Measurements from ENCODE around the gene MICALL1. TPM values are rescaled to one million over a fixed set of nuclear protein-coding genes. Genes with fewer than 3 reads are reported as not detected.

MICALL1 gene
- total and polyA plus RNA-seq, 2 of the 13 experiments (the other 11 are each of a cell fraction or from before 2014, with no cell fraction given): 7.6 to 10.6 TPM

- TF ChIP-seq, protein P1, sequence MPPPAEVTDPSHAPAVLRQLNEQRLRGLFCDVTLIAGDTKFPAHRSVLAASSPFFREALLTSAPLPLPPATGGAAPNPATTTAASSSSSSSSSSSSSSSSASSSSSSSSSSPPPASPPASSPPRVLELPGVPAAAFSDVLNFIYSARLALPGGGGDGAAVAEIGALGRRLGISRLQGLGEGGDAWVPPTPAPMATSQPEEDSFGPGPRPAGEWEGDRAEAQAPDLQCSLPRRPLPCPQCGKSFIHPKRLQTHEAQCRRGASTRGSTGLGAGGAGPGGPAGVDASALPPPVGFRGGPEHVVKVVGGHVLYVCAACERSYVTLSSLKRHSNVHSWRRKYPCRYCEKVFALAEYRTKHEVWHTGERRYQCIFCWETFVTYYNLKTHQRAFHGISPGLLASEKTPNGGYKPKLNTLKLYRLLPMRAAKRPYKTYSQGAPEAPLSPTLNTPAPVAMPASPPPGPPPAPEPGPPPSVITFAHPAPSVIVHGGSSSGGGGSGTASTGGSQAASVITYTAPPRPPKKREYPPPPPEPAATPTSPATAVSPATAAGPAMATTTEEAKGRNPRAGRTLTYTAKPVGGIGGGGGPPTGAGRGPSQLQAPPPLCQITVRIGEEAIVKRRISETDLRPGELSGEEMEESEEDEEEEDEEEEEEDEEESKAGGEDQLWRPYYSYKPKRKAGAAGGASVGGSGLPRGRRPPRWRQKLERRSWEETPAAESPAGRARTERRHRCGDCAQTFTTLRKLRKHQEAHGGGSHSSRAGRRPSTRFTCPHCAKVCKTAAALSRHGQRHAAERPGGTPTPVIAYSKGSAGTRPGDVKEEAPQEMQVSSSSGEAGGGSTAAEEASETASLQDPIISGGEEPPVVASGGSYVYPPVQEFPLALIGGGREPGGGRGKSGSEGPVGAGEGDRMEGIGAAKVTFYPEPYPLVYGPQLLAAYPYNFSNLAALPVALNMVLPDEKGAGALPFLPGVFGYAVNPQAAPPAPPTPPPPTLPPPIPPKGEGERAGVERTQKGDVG (CRISPR knock-in tag; IDR thresholded peaks at IDR 0.05; ENCODE audit: borderline replicate concordance): no peak
- TF ChIP-seq ZNF350 (CRISPR knock-in tag; IDR thresholded peaks at IDR 0.05; ENCODE audit: borderline replicate concordance, low read depth): no peak
- no peak for TF ChIP-seq ZNF317 (CRISPR knock-in tag; IDR thresholded peaks at IDR 0.05)
- TF ChIP-seq ARNT2 (CRISPR knock-in tag; IDR thresholded peaks at IDR 0.05; ENCODE audit: low read depth): 0 out of 2 replicates have a peak, but pooled peaks have one; percentile 38
- TF ChIP-seq JUNB (CRISPR knock-in tag; IDR thresholded peaks at IDR 0.05; ENCODE audit: borderline replicate concordance): no peak
- TF ChIP-seq ZBTB2 (CRISPR knock-in tag; IDR thresholded peaks at IDR 0.05; ENCODE audit: low read depth): no peak
- TF ChIP-seq SMARCC2 (IDR thresholded peaks at IDR 0.05): no peak
- no peak for TF ChIP-seq KLF15 (CRISPR knock-in tag; IDR thresholded peaks at IDR 0.05; ENCODE audit: borderline replicate concordance)
- TF ChIP-seq ZNF138 (CRISPR knock-in tag; IDR thresholded peaks at IDR 0.05; ENCODE audit: low read depth): no peak
- no peak for TF ChIP-seq DZIP1 (CRISPR knock-in tag; IDR thresholded peaks at IDR 0.05)
- TF ChIP-seq IRX3 (CRISPR knock-in tag; IDR thresholded peaks at IDR 0.05; ENCODE audit: borderline replicate concordance, low read depth): no peak
- TF ChIP-seq ZNF512B (CRISPR knock-in tag; IDR thresholded peaks at IDR 0.05; ENCODE audit: borderline replicate concordance): no peak
- no peak for TF ChIP-seq ZFP36L2 (CRISPR knock-in tag; IDR thresholded peaks at IDR 0.05)
- TF ChIP-seq, protein P2, sequence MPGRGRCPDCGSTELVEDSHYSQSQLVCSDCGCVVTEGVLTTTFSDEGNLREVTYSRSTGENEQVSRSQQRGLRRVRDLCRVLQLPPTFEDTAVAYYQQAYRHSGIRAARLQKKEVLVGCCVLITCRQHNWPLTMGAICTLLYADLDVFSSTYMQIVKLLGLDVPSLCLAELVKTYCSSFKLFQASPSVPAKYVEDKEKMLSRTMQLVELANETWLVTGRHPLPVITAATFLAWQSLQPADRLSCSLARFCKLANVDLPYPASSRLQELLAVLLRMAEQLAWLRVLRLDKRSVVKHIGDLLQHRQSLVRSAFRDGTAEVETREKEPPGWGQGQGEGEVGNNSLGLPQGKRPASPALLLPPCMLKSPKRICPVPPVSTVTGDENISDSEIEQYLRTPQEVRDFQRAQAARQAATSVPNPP (CRISPR knock-in tag; IDR thresholded peaks at IDR 0.05): no peak
- no peak for TF ChIP-seq NR1H2 (CRISPR knock-in tag; IDR thresholded peaks at IDR 0.05; ENCODE audit: borderline replicate concordance, low read depth)
- TF ChIP-seq ZNF180 (CRISPR knock-in tag; IDR thresholded peaks at IDR 0.05; ENCODE audit: borderline replicate concordance, low read depth): no peak
- no peak for TF ChIP-seq SRF (IDR thresholded peaks at IDR 0.05; ENCODE audit: low read depth, low read length)
- TF ChIP-seq NCOA2 (CRISPR knock-in tag; IDR thresholded peaks at IDR 0.05): 0 out of 2 replicates have a peak, but pooled peaks have one; percentile 30
These were observed 9.9 kb upstream of the MICALL1 start (continued) for GRCh38 chr22:37896181-37896592.
